HG02943 (cell line): Measurements from ENCODE around the gene ATP10B.

Source experiments
- ATAC-seq: cut with Tn5 transposase; IDR thresholded peaks from one replicate; pipeline ENCODE4 v1.9.1; 2021; ENCODE audit warnings: mild to moderate bottlenecking, low read depth, moderate library complexity; ENCODE audit not compliant: unreplicated experiment

ATP10B gene

GRCh38 chr5:160641405-160641804 is 210.6 kb downstream of the ATP10B start:
- no peak for ATAC-seq

GRCh38 chr5:160640406-160640805 is 211.6 kb downstream of the ATP10B start:
- ATAC-seq, result no peak

- no peak for ATAC-seq
Measured at GRCh38 chr5:160638161-160638742, 213.8 kb downstream of the ATP10B start.

GRCh38 chr5:160637357-160638090 is 214.5 kb downstream of the ATP10B start:
- no peak for ATAC-seq

GRCh38 chr5:160635663-160636062 is 216.3 kb downstream of the ATP10B start:
- no peak for ATAC-seq

GRCh38 chr5:160635046-160635445 is 217.0 kb downstream of the ATP10B start:
- no peak for ATAC-seq

- ATAC-seq, result no peak
Measured at GRCh38 chr5:160629003-160629402, 223.0 kb downstream of the ATP10B start.

- no peak for ATAC-seq
Measured at GRCh38 chr5:160628619-160628968, 223.4 kb downstream of the ATP10B start.

- ATAC-seq, result no peak
Measured at GRCh38 chr5:160627921-160628618, 223.9 kb downstream of the ATP10B start.

GRCh38 chr5:160626322-160626721 is 225.7 kb downstream of the ATP10B start:
- no peak for ATAC-seq

GRCh38 chr5:160621526-160621925 is 230.5 kb downstream of the ATP10B start:
- no peak for ATAC-seq

GRCh38 chr5:160620401-160620800 is 231.6 kb downstream of the ATP10B start:
- ATAC-seq, result no peak

- no peak for ATAC-seq
Measured at GRCh38 chr5:160619381-160619780, 232.6 kb downstream of the ATP10B start.

GRCh38 chr5:160618286-160618685 is 233.7 kb downstream of the ATP10B start:
- ATAC-seq, result no peak

GRCh38 chr5:160616712-160617497 is 235.1 kb downstream of the ATP10B start:
- no peak for ATAC-seq

- no peak for ATAC-seq
Measured at GRCh38 chr5:160614136-160614535, 237.9 kb downstream of the ATP10B start.

GRCh38 chr5:160605266-160605665 is 246.7 kb downstream of the ATP10B start:
- ATAC-seq, result no peak

- no peak for ATAC-seq
Measured at GRCh38 chr5:160604484-160604883, 247.5 kb downstream of the ATP10B start.

- ATAC-seq, result no peak
Measured at GRCh38 chr5:160602744-160603143, 249.3 kb downstream of the ATP10B start.

- no peak for ATAC-seq
Measured at GRCh38 chr5:160601046-160601445, 251.0 kb downstream of the ATP10B start.

- no peak for ATAC-seq
Measured at GRCh38 chr5:160573318-160573717, 278.7 kb downstream of the ATP10B start.
